Activated naive CD8-positive, alpha-beta T cell treated with anti-CD3 and anti-CD28 coated beads, Interleukin-2, amount 50 U/mL, for 24 hours (primary cell): ENCODE results near the gene TIMM50.
"Not testable (repeated sequence)": the region's sequence is repeated elsewhere in the genome, so short reads cannot be mapped to it uniquely, and the experiment has no call there.

Experiments used
- ATAC-seq: fragments of 150-1000 bp; cut with Tn5 transposase; one replicate; pipeline ENCODE4 v1.10.0; 2021
- DNase-seq: peaks from one replicate; pipeline ENCODE4 v3.0.0; 2021
- H3K27ac Mint-ChIP-seq: one replicate; pipeline ENCODE4 v1.8.0; 2021; ENCODE audit warnings: mild to moderate bottlenecking, mixed read lengths
- H3K27me3 Mint-ChIP-seq: one replicate; pipeline ENCODE4 v1.8.0; 2021; ENCODE audit warnings: mixed read lengths
- H3K36me3 Mint-ChIP-seq: one replicate; pipeline ENCODE4 v1.8.0; 2021; ENCODE audit warnings: low read depth, mixed read lengths
- H3K4me1 Mint-ChIP-seq: one replicate; pipeline ENCODE4 v1.8.0; 2021; ENCODE audit warnings: mixed read lengths
- H3K4me3 Mint-ChIP-seq: one replicate; pipeline ENCODE4 v1.8.0; 2021; ENCODE audit warnings: mild to moderate bottlenecking, moderate library complexity, mixed read lengths
- H3K9me3 Mint-ChIP-seq: one replicate; pipeline ENCODE4 v1.8.0; 2021; ENCODE audit warnings: mixed read lengths

TIMM50 gene

GRCh38 chr19:39479319-39479801, 1.3 kb upstream of the TIMM50 start:
- H3K27me3 Mint-ChIP-seq, H3K9me3 Mint-ChIP-seq, H3K4me3 Mint-ChIP-seq, ATAC-seq, DNase-seq, H3K27ac Mint-ChIP-seq: not testable (repeated sequence)
- Mint-ChIP-seq H3K36me3 (peaks cover 28% of the 10 kb centered on the region), H3K4me1 (peaks cover 25% of the 10 kb centered on the region)

- H3K9me3 Mint-ChIP-seq = no peaks in the 10 kb centered on the region
- no peaks in the 10 kb centered on the region for H3K27me3 Mint-ChIP-seq
- DNase-seq (no peak), ATAC-seq (no peak)
- peaks cover 25% of the 10 kb centered on the region for H3K4me1 Mint-ChIP-seq
- peaks cover 26% of the 10 kb centered on the region for H3K36me3 Mint-ChIP-seq
- peak overlapping the region; percentile 92 for H3K4me3 Mint-ChIP-seq
- H3K27ac Mint-ChIP-seq = peak overlapping the region; percentile 91
These were observed 722 bp upstream of the TIMM50 start for GRCh38 chr19:39479916-39480315.

GRCh38 chr19:39481229-39481545, 549 bp downstream of the TIMM50 start:
- H3K4me3 Mint-ChIP-seq = peak overlapping the region; percentile 92
- no peaks in the 10 kb centered on the region for H3K27me3 Mint-ChIP-seq
- no peaks in the 10 kb centered on the region for H3K9me3 Mint-ChIP-seq
- ATAC-seq (no peak), DNase-seq (no peak)
- H3K27ac Mint-ChIP-seq = peak overlapping the region; percentile 91
- peaks cover 26% of the 10 kb centered on the region for H3K36me3 Mint-ChIP-seq
- peaks cover 25% of the 10 kb centered on the region for H3K4me1 Mint-ChIP-seq

GRCh38 chr19:39481676-39482075, 1.0 kb downstream of the TIMM50 start:
- peak overlapping the region; percentile 91 for H3K27ac Mint-ChIP-seq
- peaks cover 28% of the 10 kb centered on the region for H3K36me3 Mint-ChIP-seq
- ATAC-seq (no peak), DNase-seq (no peak)
- no peaks in the 10 kb centered on the region for H3K9me3 Mint-ChIP-seq
- peak overlapping the region; percentile 92 for H3K4me3 Mint-ChIP-seq
- H3K4me1 Mint-ChIP-seq = peaks cover 25% of the 10 kb centered on the region
- no peaks in the 10 kb centered on the region for H3K27me3 Mint-ChIP-seq

- Mint-ChIP-seq H3K36me3 (peaks cover 28% of the 10 kb centered on the region), H3K27ac (no peak overlapping the region), H3K4me3 (peak overlapping the region; percentile 42), H3K27me3 (no peaks in the 10 kb centered on the region), H3K9me3 (no peaks in the 10 kb centered on the region), H3K4me1 (peaks cover 25% of the 10 kb centered on the region)
- no peak for ATAC-seq
- DNase-seq = no peak
These were observed 2.5 kb downstream of the TIMM50 start for GRCh38 chr19:39483141-39483540.

GRCh38 chr19:39489756-39490155, 9.1 kb downstream of the TIMM50 start:
- Mint-ChIP-seq H3K9me3 (no peaks in the 10 kb centered on the region), H3K27ac (no peak overlapping the region), H3K4me3 (no peak overlapping the region), H3K27me3 (no peaks in the 10 kb centered on the region), H3K36me3 (peaks cover 25% of the 10 kb centered on the region), H3K4me1 (no peaks in the 10 kb centered on the region)
- DNase-seq (no peak), ATAC-seq (no peak)

- no peak for DNase-seq
- H3K9me3 Mint-ChIP-seq = no peaks in the 10 kb centered on the region
- ATAC-seq = no peak
- H3K4me1 Mint-ChIP-seq = no peaks in the 10 kb centered on the region
- peaks cover 6% of the 10 kb centered on the region for H3K27me3 Mint-ChIP-seq
- H3K36me3 Mint-ChIP-seq = peaks cover 14% of the 10 kb centered on the region
- no peak overlapping the region for H3K27ac Mint-ChIP-seq
- no peak overlapping the region for H3K4me3 Mint-ChIP-seq
These were observed 11.6 kb downstream of the TIMM50 start for GRCh38 chr19:39492225-39492624.

- ATAC-seq (no peak), DNase-seq (no peak)
- H3K9me3 Mint-ChIP-seq = no peaks in the 10 kb centered on the region
- no peak overlapping the region for H3K4me3 Mint-ChIP-seq
- H3K27ac Mint-ChIP-seq = no peak overlapping the region
- H3K4me1 Mint-ChIP-seq = no peaks in the 10 kb centered on the region
- peaks cover 7% of the 10 kb centered on the region for H3K27me3 Mint-ChIP-seq
- peaks cover 14% of the 10 kb centered on the region for H3K36me3 Mint-ChIP-seq
These were observed 12.2 kb downstream of the TIMM50 start for GRCh38 chr19:39492788-39493187.

GRCh38 chr19:39494661-39495060, 14.0 kb downstream of the TIMM50 start:
- peaks cover 5% of the 10 kb centered on the region for H3K36me3 Mint-ChIP-seq
- peaks cover 14% of the 10 kb centered on the region for H3K4me1 Mint-ChIP-seq
- ATAC-seq (no peak), DNase-seq (no peak)
- no peaks in the 10 kb centered on the region for H3K9me3 Mint-ChIP-seq
- no peak overlapping the region for H3K27ac Mint-ChIP-seq
- H3K27me3 Mint-ChIP-seq = peaks cover 21% of the 10 kb centered on the region
- no peak overlapping the region for H3K4me3 Mint-ChIP-seq

GRCh38 chr19:39496063-39496462, 15.4 kb downstream of the TIMM50 start:
- no peak overlapping the region for H3K4me3 Mint-ChIP-seq
- H3K27me3 Mint-ChIP-seq = peaks cover 34% of the 10 kb centered on the region
- no peak for ATAC-seq
- H3K9me3 Mint-ChIP-seq = no peaks in the 10 kb centered on the region
- no peaks in the 10 kb centered on the region for H3K36me3 Mint-ChIP-seq
- H3K27ac Mint-ChIP-seq = no peak overlapping the region
- peaks cover 16% of the 10 kb centered on the region for H3K4me1 Mint-ChIP-seq
- no peak for DNase-seq

GRCh38 chr19:39497701-39497995, 17.0 kb downstream of the TIMM50 start:
- DNase-seq (no peak), ATAC-seq (no peak)
- Mint-ChIP-seq H3K4me3 (no peak overlapping the region), H3K4me1 (peaks cover 16% of the 10 kb centered on the region), H3K27ac (no peak overlapping the region), H3K36me3 (no peaks in the 10 kb centered on the region), H3K27me3 (peaks cover 40% of the 10 kb centered on the region), H3K9me3 (no peaks in the 10 kb centered on the region)

GRCh38 chr19:39497996-39498797, 17.6 kb downstream of the TIMM50 start:
- peak overlapping the region; percentile 59 for H3K4me3 Mint-ChIP-seq
- peak; percentile 41 for DNase-seq
- H3K4me1 Mint-ChIP-seq = peaks cover 18% of the 10 kb centered on the region
- peaks cover 41% of the 10 kb centered on the region for H3K27me3 Mint-ChIP-seq
- H3K27ac Mint-ChIP-seq = peak overlapping the region; percentile 8
- no peaks in the 10 kb centered on the region for H3K9me3 Mint-ChIP-seq
- no peaks in the 10 kb centered on the region for H3K36me3 Mint-ChIP-seq
- peak; percentile 37 for ATAC-seq

- peaks cover 49% of the 10 kb centered on the region for H3K27me3 Mint-ChIP-seq
- DNase-seq (no peak), ATAC-seq (peak; percentile 25)
- H3K4me3 Mint-ChIP-seq = peak within 1 kb of the TSS; percentile 63
- no peaks in the 10 kb centered on the region for H3K9me3 Mint-ChIP-seq
- H3K27ac Mint-ChIP-seq = peak within 1 kb of the TSS; percentile 8
- H3K36me3 Mint-ChIP-seq = no peaks in the 10 kb centered on the region
- peaks cover 19% of the 10 kb centered on the region for H3K4me1 Mint-ChIP-seq
These were observed 18.4 kb downstream of the TIMM50 start, which contains the start of gene DLL3 for GRCh38 chr19:39498798-39499642. Gene DLL3 (plus strand): TSS chr19:39498947. CDS start chr19:39498975, 28 bp downstream.

GRCh38 chr19:39499932-39500331, 19.3 kb downstream of the TIMM50 start:
- H3K9me3 Mint-ChIP-seq = no peaks in the 10 kb centered on the region
- peaks cover 19% of the 10 kb centered on the region for H3K4me1 Mint-ChIP-seq
- H3K27me3 Mint-ChIP-seq = peaks cover 57% of the 10 kb centered on the region
- H3K36me3 Mint-ChIP-seq = no peaks in the 10 kb centered on the region
- DNase-seq = no peak
- H3K4me3 Mint-ChIP-seq = peak overlapping the region; percentile 63
- no peak overlapping the region for H3K27ac Mint-ChIP-seq
- no peak for ATAC-seq

GRCh38 chr19:39500543-39500942, 19.9 kb downstream of the TIMM50 start:
- no peaks in the 10 kb centered on the region for H3K36me3 Mint-ChIP-seq
- peaks cover 59% of the 10 kb centered on the region for H3K27me3 Mint-ChIP-seq
- peaks cover 20% of the 10 kb centered on the region for H3K4me1 Mint-ChIP-seq
- H3K9me3 Mint-ChIP-seq = no peaks in the 10 kb centered on the region
- DNase-seq (no peak), ATAC-seq (no peak)
- no peak overlapping the region for H3K4me3 Mint-ChIP-seq
- no peak overlapping the region for H3K27ac Mint-ChIP-seq
